ENCODE measurements around the gene FSD2. TPM values are rescaled to one million over a fixed set of nuclear protein-coding genes. Genes with fewer than 3 reads are reported as not detected.

The FSD2 gene
- total RNA-seq, 1 donor from 2014 or later, result not detected

DNA sequence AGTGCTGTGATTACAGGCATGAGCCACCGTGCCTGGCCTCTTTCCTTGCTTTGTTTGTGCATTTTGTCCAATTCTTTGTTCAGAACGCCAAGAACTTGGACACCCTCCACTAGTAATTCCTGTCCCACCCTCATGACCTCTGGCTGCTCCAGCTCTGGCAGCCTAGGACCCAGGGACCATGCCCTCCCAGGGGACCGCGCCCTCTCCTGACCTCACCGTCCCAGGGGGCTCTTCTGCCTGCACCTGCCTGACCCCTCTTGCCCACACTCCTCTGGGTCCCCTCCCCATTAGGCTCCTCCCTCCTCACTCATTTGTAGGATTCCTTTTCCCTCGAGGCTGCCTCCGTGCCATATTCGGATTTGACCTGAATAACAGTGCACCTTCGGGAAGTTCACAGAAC lies 41.1 kb downstream of the FSD2 start:
- Mint-ChIP-seq H3K36me3 (ENCODE audit: unreplicated experiment) (peaks cover 10% of the 10 kb centered on the region), H3K9me3 (ENCODE audit: unreplicated experiment) (no peaks in the 10 kb centered on the region), H3K27me3 (ENCODE audit: unreplicated experiment) (no peaks in the 10 kb centered on the region), H3K4me1 (ENCODE audit: unreplicated experiment) (no peaks in the 10 kb centered on the region), H3K27ac (ENCODE audit: unreplicated experiment) (no peak overlapping the region), H3K4me3 (ENCODE audit: unreplicated experiment) (no peak overlapping the region)
- TF ChIP-seq, protein P1, sequence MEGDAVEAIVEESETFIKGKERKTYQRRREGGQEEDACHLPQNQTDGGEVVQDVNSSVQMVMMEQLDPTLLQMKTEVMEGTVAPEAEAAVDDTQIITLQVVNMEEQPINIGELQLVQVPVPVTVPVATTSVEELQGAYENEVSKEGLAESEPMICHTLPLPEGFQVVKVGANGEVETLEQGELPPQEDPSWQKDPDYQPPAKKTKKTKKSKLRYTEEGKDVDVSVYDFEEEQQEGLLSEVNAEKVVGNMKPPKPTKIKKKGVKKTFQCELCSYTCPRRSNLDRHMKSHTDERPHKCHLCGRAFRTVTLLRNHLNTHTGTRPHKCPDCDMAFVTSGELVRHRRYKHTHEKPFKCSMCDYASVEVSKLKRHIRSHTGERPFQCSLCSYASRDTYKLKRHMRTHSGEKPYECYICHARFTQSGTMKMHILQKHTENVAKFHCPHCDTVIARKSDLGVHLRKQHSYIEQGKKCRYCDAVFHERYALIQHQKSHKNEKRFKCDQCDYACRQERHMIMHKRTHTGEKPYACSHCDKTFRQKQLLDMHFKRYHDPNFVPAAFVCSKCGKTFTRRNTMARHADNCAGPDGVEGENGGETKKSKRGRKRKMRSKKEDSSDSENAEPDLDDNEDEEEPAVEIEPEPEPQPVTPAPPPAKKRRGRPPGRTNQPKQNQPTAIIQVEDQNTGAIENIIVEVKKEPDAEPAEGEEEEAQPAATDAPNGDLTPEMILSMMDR (IDR thresholded peaks at IDR 0.05), result no peak
- DNase-seq (ENCODE audit: extremely low spot score, unreplicated experiment), result no peak

DNA sequence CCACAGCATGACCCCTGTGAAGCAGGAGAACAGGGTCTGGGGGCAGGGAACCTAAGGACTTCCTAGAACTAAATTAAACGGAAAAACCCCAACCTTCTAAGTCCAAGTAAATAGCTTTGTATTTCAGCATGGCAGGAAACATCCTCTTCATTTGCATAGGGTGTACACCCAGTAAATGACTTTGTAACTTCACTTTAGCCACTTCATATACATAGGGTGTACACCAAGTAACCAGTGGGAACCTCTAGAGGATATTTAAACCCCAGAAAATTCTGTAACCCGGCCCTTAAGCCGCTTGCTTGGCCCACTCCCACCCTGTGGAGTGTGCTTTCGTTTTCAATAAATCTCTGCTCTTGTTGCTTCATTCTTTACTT lies 41.8 kb downstream of the FSD2 start:
- Mint-ChIP-seq H3K9me3 (ENCODE audit: unreplicated experiment) (no peaks in the 10 kb centered on the region), H3K27me3 (ENCODE audit: unreplicated experiment) (no peaks in the 10 kb centered on the region), H3K4me1 (ENCODE audit: unreplicated experiment) (no peaks in the 10 kb centered on the region), H3K27ac (ENCODE audit: unreplicated experiment) (no peak overlapping the region), H3K4me3 (ENCODE audit: unreplicated experiment) (no peak overlapping the region), H3K36me3 (ENCODE audit: unreplicated experiment) (peaks cover 10% of the 10 kb centered on the region)
- DNase-seq (ENCODE audit: extremely low spot score, unreplicated experiment), result no peak
- TF ChIP-seq, protein P1 (IDR thresholded peaks at IDR 0.05), result no peak

DNA sequence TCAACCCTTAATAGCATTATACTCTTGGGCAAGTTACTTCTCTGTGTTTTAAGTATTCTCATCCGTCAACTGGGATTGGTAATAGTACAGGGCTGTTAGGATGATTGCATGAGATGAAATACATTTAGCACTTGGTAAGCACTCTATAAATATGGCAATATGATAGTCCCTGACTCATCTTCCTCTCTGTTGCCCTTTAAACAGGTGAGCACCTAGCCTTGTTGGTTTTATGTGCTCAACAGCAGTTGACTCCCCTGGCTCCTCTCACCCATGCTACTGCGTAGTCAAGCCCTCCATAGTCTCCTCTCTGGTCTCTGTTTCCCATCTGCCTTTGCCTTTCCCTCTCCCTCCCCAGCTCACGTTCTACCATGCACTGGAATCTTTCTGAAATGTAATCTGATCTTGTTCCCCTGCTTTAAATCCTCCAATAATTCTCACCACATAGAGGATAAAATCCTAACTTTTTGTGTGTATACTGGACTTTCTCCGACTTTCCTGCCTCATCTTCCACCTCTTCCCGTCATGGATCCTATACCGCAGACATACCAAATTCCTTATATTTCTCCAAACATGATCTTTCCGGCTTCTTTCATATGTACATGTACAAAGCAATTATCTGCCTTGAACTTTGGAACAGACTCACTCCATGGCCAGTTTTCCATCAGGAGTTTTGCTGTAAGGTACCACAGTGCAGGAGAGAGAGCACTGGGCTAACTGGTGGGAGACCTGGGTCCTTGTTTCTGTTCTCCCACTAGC lies 42.3 kb downstream of the FSD2 start:
- H3K4me3 Mint-ChIP-seq (ENCODE audit: unreplicated experiment), result no peak overlapping the region
- peaks cover 10% of the 10 kb centered on the region for H3K36me3 Mint-ChIP-seq (ENCODE audit: unreplicated experiment)
- TF ChIP-seq, protein P1 (IDR thresholded peaks at IDR 0.05), result no peak
- H3K9me3 Mint-ChIP-seq (ENCODE audit: unreplicated experiment), result no peaks in the 10 kb centered on the region
- H3K4me1 Mint-ChIP-seq (ENCODE audit: unreplicated experiment), result no peaks in the 10 kb centered on the region
- H3K27me3 Mint-ChIP-seq (ENCODE audit: unreplicated experiment), result no peaks in the 10 kb centered on the region
- DNase-seq (ENCODE audit: extremely low spot score, unreplicated experiment), result no peak
- no peak overlapping the region for H3K27ac Mint-ChIP-seq (ENCODE audit: unreplicated experiment)

DNA sequence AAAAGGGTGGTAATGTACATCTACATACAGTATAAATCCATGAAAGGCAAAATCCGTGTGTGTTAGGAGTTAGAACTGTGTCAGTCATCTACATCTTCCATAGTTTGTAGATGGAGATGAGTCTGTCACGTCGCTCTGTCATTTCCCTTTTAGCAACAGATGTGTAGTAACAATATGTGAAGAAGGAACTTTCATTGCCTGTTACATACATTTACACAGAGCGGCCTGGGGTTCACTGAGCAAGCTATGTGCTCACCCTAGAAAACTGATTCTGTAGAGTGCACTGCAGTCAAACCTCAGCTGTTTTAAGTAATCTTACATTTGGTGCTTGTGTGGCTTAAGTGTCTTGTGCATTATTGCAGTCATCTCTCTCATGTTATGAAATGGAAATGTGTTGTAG lies 54.6 kb downstream of the FSD2 start:
- peak overlapping the region; percentile 98 for H3K27ac Mint-ChIP-seq (ENCODE audit: unreplicated experiment)
- H3K4me1 Mint-ChIP-seq (ENCODE audit: unreplicated experiment), result peaks cover 31% of the 10 kb centered on the region

DNA sequence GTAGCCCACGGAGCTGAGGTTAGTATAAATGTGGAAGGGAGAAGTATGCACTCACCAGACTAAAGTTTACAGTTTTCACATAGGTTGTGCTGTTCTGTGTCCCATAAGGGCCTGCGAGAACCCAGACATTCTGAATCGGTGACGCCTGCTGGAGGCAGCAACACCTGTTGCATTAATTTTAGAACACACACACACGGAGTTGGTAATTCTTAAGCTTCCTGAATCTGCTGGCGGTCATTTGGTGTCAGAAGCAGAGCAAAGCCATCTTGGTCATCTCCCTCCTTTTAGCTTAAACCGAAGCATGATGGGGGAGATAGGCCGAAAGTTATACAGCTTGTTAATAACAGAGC lies 55.1 kb downstream of the FSD2 start:
- TF ChIP-seq, protein P1 (IDR thresholded peaks at IDR 0.05), result no peak
- no peak for DNase-seq (ENCODE audit: extremely low spot score, unreplicated experiment)
- Mint-ChIP-seq H3K27ac (ENCODE audit: unreplicated experiment) (peak overlapping the region; percentile 98), H3K4me1 (ENCODE audit: unreplicated experiment) (peaks cover 31% of the 10 kb centered on the region), H3K36me3 (ENCODE audit: unreplicated experiment) (peaks cover 21% of the 10 kb centered on the region), H3K4me3 (ENCODE audit: unreplicated experiment) (peak overlapping the region; percentile 100), H3K9me3 (ENCODE audit: unreplicated experiment) (no peaks in the 10 kb centered on the region), H3K27me3 (ENCODE audit: unreplicated experiment) (no peaks in the 10 kb centered on the region)

More for the DNA sequence above, 54.6 kb downstream of the FSD2 start:
- no peaks in the 10 kb centered on the region for H3K27me3 Mint-ChIP-seq (ENCODE audit: unreplicated experiment)
- peak overlapping the region; percentile 100 for H3K4me3 Mint-ChIP-seq (ENCODE audit: unreplicated experiment)
- TF ChIP-seq, protein P1 (IDR thresholded peaks at IDR 0.05), result no peak
- H3K9me3 Mint-ChIP-seq (ENCODE audit: unreplicated experiment), result no peaks in the 10 kb centered on the region
- peaks cover 26% of the 10 kb centered on the region for H3K36me3 Mint-ChIP-seq (ENCODE audit: unreplicated experiment)
- no peak for DNase-seq (ENCODE audit: extremely low spot score, unreplicated experiment)

Data from osteocyte (in vitro differentiated cells).